IPS DF 4.7 (cell line): ENCODE data around the gene MLF2.
A peak's percentile ranks its signal among the peaks of the same experiment; 100 is the strongest.
"Not testable (repeated sequence)": the region's sequence is repeated elsewhere in the genome, so short reads cannot be mapped to it uniquely, and the experiment has no call there.

ENCODE experiments used
- DNase-seq: peaks from one replicate; pipeline ENCODE4 v3.0.0-alpha.2; 2013; ENCODE audit warnings: low spot score; ENCODE audit errors: extremely low read depth

MLF2 gene

DNA sequence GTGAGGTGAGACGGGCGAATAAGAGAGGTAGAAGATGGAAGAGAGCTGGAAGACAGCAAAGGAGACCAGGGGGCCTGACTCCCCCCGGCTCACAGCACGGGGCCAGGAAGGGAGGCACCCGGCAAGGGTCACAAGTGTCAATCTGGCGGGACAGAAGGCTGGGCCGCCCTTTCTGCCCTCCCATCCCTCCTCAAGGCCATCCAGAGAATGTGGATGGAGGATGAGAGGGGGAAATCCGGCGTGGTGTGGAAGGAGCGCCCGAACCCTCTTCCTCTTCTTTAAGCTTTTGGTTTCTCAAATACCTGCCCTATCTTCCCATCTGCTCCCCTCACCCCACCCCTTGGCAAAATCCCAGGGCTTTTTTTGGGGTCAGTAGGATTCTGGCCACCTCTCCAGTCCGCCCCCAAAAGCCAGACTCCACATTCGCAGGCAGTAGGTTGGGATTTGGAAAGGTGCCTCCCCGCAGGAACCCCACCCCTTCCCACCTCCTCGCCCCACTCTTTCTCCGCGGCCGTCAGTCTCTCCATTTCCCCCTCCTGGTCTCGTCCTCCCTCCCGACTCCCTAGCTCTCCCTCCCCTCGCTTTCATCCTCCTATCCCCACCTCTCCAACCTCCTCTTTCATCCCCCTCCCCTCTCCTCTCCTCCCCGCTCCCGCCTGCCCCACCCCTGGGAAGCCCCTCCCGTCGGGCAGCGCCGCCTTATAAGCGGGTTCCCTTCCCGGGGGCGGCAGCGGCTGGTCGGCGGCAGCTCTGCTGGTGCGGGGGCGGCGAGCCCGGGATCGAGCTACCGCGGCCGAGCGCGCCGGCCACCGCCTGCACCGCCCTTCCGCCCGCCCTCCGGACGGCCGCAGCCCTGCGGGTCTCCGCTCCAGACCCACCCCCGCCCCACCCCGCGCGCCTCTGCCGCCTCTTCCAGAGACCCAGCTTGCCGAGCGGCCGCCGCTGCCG lies 13.0 kb upstream of the MLF2 start, which contains the start of gene PTMS:
TSS of gene PTMS (plus strand) at position 730 of the 948 bp plus-strand sequence. CDS start 343 bp downstream, outside the sequence.
- DNase-seq, result no peak

DNA sequence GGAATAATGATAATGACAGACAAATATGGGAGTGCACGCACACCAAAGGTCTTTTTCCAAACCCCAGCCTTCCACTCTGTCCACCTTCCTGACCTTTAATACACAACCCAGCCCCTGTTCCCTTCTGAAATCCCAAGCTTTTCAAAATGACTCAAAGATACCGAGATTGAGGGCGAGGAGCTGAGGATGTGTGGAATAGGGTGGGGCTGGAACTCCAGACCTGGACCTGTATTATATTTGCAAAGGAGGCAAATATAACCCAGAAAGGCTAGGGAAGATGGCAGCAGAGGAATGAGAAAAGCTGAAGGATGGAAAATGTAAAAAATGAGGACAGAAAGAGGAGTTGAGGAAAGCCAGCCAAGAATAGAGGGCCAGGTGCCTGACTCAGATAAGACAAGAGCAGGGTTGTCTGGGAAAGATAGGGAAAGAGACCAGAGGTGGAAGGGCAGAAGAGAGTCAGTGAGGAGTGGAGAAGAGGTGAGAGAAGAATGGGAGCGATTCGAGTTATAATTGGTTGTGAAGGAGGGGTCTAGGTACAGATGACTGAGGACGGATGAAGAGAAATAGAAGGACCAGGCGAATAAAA lies 12.2 kb upstream of the MLF2 start:
- DNase-seq, result no peak

DNA sequence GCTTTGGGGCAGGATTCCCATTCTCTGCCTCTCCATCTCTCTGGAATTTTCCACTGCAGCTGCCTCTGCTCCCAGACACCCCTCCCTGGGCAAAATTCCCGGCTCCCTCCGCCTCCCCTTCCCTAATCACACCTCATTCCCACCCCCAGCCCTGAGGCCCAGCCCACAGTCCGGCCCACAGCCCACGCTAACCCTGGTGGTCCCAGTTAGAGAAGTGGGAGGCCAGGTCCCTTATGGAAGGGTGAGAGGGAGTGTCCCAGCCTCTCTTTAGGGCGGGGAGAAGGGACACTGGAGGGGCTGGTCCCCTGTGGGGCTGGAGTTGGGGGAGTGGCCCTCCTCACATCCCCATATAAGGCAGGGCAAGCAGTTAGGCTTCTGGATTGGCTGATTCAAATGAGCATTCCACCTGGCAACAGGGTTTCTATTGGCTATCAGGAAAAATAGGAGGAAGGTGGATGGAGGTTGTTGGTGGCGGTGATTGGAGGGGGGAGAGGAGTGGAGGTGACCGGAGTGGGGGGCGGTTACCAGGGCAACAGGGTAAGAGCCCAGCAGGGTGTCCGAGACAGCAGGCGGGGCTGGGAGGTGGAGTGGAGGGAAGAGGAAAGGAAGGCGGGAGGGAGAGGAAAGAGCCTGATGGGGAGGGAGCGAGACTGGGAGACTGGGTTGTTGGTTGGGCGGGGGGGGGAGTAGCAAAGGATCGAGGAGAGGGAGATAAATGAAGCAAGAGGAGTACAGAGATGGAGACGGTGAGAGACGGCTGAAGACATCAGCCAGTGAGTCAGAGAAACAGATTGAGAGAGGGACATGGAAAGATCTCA lies 11.3 kb upstream of the MLF2 start:
- DNase-seq, result peak; percentile 99

DNA sequence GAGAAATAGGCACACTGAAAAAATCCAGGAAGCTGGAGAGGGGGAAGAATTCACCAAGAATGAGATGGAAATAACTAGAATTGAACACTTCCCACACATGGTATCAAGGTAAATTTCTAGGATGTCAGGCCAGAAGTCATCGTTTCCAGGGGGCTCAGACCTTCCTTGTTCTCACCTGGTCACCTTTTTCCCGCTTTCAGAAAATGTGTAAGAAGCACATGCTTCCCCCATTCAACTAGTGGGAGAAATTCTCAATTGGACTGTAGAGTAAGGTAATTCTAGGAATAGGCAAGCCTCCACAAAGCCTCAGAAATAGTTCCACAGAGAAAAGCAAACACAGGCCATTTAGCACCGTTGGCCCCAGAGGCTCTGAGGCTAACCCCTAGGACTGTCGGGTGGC lies 10.4 kb upstream of the MLF2 start:
- no peak for DNase-seq

DNA sequence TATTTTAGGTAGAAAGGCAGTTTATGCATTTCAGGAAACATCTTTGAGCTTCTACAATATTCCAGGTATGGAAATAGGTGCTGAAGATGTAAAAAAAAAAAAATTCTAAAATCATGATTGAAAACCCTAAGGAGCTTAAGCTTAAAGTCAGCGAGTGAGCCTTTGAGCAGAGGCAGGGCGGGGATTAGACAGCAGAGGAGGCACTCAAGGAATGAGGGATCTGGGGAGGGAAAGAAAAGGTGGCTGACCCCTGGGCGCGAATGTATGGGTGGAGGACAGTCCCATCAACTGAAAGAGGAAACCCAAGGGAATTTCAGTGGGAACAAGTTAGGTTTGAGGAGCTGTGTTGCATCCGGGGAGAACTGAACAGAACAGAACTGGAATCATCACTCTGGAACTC lies 6.8 kb upstream of the MLF2 start:
- DNase-seq, result no peak

DNA sequence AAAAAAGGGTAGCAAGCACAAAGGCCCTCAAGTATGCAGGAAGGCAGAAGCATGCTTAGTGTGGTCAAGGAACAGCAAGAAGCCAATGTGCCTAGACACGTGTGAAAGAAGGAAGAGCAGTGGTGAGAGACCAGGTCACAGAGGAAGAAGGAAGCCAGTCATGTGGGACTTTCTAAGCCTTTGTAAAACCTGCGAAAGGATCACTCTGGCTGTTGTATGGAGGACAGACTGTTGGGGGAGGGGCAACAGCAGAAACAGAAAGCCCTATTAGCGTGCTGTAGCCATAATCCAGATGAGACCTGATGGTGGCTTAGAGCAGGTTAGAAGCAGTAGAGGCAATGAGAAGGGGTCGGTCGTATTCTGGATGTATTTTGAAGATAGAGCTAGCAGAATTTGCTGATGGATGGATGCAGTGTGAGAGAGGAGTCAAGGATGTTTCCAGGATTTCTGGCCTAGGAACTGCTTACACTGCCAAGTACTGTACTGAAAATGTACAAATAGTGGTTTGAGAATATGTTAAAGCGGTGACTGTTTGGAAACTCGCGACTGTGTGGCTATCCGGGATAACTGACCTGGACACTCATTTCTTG lies 5.7 kb upstream of the MLF2 start:
- DNase-seq, result no peak

DNA sequence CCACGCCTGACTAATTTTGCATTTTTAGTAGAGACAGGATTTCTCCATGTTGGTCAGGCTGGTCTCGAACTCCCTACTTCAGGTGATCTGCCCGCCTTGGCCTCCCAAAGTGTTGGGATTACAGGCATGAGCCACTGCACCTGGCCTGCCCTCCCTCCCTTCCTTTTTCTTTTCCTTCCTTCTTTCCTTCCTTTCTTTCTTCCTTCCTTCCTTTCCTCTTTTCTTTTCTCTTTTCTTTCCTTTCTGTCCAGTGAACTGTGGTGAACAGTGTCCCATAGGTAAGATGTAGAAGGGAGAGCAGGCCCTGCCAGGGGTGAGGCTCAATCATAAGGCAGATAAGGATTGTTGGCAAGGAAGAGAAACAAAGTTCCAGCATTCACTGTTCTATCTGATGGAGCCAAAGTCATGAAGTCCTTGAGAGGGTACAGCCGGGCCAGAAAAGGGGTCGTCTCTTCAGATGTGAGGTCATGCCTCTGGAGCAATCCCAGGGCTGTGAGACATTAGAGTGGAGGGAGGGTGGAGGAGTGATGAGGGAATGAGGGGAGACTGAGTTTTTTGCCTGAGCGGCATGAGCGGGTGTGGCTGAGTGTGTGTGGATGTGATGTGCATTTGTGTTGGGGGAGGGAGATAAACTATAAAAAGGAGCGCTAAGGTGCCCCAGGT lies 4.2 kb upstream of the MLF2 start:
- DNase-seq, result no peak

DNA sequence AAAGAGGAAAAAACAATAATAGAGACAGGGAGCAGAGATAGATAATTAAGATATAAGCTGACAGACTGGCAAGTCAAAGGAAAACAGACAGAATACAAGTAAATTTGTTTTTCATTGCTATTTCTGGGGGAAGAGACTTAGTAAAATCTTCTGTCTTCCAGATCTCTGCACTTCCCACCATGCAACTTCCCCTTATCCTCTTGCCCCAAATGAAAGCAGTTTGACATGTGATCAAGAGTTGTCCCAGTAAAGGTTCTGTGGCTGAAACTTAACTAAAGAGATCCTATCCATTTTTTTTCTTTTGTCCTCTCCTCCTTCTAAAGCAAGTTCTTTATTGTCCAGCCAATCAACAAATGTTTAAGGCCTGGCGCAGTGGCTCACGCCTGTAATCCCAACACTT lies 1.5 kb upstream of the MLF2 start:
- no peak for DNase-seq

DNA sequence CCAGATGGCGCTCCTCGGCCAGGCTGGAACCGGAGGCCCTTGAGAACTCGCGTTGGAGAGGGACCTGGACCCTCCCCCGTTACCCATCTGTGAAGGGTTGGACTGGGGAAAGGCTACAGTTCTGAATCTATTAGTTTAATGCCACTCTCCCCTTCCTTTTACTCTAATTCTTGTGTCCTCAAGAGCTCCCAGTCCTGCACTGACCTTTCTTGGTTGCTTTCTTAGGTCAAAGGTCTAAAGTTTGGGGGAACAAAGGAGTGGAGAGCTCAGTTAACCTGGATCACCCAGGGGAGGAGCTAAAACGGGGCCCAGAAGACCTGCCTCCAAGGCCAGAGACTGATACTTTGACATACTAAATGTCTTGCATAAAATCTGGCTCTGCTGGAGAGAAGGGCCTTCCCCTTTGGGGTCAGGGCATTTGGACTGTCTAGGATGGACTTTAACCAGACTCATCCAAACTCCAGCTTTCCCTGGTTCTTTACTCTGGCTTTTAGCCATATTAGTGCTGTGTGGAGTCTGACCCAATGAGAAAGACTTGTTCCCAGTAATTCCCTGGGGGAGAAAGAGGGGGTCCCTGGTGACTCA lies 923 bp upstream of the MLF2 start:
- DNase-seq, result no peak

DNA sequence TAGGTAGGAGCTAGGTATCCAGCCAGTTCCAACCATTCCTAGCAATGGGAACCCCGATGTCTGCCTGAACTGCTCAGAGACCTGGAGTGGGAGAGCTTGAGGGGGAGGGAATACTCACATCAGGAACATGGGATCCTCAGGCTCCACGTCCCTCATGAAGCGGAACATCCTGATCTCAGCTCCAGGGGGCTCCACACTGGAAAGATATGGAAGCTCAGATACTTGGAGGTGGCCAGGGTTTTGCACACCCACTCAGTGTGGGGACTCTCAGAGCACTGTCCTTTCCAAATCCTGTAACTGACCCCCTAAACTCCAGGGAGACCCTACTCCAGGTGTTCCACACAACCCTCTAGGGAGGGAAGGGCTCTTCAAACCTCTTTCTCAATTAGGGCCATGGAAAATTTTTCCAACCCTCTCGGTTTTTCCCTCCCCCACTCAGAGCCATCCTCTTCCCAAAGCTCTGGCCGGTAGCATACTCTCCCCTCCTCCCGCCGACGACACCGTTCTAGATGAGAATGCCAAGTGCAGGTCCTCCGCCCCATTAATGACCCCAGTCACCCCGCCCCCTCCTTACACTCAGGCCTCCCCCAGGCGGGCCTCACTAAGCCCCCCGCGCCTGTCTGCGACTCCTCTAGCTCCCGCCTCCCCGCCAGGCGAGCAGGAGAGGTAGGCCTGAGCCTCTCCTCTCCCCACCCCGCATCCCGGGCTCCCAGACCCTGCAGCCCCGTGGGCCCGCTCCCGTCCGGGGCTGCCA lies 597 bp downstream of the MLF2 start:
- no peak for DNase-seq

DNA sequence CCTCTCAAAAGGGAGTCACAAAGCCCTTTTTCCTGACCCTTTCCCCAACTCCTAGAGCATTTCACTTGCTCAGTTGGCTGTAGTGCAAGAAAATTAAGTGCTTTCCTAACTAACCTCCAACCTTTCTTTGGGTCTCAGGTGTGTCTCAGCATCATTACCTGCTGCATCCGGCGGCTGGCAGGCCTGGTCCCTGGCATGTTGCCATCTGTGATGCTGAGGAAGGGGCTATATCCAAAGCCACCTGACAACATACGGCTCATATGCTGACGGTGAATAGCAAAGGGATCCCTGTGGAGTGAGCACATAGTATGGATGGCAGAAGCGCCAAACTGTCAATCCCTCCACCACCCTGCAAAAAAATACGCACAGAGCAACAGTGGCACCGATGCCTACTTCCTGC lies 1.2 kb downstream of the MLF2 start:
- DNase-seq, result no peak

DNA sequence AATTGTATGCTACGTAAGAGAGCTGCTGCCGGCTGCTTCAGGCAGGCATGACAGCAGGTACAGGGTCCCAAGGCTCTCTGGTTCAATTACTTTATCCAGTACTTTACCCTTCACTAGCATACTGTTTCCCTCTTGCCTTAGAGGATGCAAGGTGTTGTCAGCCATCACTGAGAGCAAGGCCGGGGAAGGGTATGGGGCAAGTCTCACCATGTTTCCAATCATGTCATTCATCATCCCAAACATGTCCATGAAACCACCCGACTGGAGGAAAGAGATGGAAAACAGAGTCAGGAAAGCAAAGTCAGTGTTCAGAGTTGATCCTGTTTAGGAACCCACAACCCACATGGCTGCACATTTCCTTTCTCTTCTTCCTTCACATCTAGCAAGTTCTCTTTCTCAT lies 2.4 kb downstream of the MLF2 start:
- no peak for DNase-seq

DNA sequence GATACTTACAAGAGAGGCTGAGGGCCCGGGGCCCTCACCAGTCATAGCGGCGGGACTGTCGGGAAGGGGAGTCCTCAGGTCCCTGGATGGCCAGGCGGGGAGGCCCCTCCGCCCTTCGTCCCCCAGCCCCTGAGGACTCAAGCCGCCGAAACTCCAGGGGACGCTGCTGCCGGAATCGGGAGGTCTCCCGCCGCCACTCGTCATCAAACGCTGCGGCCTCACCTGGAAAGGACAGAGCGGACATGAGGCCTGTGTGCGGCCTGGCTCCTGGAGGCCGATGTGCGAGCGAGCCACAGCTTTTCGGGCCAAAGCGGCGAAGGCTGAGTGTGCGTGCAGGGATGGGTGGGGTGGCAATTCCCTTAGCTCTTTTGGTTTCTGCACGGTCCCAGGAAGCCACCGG lies 4.2 kb downstream of the MLF2 start:
- no peak for DNase-seq

DNA sequence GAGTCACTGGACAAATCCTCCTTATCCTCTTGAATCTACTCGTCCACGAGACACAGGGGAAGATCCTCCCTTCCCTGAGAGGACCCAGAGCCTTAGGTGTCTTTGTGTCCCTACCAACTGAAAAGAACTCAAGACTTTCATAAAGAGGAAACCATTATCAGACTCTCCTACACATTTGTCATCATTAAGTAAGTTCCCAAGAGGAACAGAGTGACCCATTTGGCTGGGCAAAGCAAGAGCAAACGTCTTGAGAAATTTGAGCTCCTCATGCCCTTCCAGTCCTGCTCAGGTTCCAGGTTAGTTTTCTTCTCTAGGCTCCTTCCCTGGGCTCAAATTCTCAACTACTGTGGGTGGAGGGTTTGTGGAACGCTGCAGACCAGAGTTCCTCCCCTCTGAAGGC lies 5.7 kb downstream of the MLF2 start:
- DNase-seq, result no peak

DNA sequence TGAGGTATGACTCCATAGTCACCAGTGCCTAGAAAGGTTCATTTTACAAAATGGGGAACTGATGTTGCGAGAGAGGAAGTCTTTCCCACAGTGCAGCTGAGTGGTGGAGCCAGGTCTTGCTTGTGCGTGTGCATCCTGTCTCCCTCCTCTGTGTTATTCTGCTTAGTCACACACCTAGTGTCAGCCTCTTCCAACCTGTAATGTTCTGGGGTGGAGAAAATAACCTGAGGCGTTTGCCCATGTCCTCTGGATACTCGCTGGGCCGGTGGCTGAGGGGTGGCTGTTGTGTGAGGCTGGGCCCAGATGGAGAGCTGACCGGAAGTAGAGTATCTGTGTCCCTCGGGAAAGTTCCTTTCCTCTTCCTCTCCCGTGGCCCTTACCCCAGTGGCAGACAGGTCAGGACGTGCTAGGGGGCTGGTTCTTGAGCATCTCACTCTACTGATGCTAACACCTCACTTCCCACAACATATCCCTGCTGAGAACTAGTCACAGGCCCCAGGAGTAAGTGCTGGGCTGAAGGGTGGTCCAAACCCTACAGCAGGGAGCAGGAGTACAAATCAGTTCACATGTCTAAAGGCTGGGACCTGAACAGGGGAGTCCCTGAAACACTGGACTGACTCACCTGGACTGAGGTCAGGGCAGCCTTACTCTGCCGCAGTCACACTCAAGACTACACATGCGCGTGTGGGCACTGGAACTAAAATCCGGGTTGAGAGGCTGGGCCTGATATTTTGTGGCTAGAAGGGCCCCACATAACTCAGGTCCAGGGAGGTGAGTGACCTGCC lies 7.0 kb downstream of the MLF2 start:
- DNase-seq, result no peak

DNA sequence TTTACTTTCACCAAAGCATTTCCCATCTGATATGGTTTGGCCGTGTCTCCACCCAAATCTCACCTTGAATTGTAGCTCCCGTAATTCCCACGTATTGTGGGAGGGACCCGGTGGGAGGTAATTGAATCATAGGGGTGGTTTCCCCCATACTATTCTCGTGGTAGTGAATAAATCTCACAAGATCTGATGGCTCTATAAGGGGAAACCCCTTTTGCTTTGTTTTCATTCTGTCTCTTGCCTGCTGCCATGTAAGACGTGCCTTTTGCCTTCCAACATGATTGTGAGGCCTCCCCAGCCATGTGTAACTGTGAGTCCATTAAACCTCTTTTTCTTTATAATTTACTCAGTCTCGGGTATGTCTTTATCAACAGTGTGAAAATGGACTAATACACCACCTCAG lies 9.6 kb downstream of the MLF2 start:
- not testable (repeated sequence) for DNase-seq

DNA sequence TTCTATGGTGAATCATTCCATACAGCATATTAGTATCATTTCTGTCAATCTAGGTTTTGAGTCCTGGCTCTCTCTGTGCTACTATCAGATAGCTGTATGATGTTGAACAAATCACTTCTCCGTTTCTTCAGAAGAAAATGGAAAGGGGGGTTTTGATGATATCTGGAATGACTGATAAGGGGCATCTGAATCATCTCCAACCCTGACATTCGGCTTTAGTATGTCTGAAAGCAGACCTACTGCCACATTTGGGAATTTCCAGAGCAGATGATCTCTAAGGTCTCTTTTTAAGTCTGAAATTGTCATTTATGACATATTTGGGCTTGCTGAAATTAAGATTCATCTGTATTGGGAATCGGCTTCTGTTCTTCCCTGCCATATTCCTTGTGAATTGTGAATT lies 10.1 kb downstream of the MLF2 start:
- no peak for DNase-seq

DNA sequence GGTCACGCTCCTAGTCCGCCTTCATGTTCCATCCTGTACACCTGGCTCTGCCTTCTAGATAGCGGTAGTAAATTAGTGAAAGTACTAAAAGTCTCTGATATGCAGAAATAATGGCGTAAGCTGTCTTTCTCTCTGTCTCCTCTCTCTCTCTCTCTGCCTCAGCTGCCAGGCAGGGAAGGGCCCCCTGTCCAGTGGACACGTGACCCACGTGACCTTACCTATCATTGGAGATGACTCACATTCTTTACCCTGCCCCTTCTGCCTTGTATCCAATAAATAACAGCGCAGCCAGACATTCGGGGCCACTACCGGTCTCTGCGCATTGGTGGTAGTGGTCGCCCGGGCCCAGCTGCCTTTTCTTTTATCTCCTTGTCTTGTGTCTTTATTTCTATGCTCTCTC lies 10.9 kb downstream of the MLF2 start:
- not testable (repeated sequence) for DNase-seq

DNA sequence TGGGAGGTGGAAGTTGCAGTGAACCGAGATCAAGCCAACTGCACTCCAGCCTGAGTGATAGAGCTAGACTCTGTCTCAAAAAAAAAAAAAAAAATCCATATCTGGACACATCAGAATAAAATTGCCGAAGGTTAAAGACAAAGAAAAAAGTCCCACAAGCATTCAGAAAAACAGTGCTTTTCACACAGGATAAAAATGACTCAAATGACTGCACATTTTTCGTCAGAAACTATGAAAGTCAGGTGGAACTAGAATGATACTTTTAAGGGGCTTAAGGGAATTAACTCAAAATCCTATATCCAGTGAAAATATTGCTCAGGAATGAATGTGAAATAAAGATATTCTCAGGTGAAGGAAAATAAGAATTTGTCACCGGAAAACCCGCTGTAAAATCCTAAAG lies 16.2 kb downstream of the MLF2 start:
- DNase-seq, result no peak
